ENCODE measurements around the gene CDX1. TPM values are rescaled to one million over a fixed set of nuclear protein-coding genes. Genes with fewer than 3 reads are reported as not detected.

CDX1 gene
- total RNA-seq, 1 experiment from 2014 or later = not detected

- H3K27ac Mint-ChIP-seq (ENCODE audit: low read depth, unreplicated experiment) = no peak overlapping the region
These were observed 21.7 kb downstream of the CDX1 start for GRCh38 chr5:150188146-150188842.

GRCh38 chr5:150189326-150189725 is 22.7 kb downstream of the CDX1 start:
- Mint-ChIP-seq H3K27ac (ENCODE audit: low read depth, unreplicated experiment) (no peak overlapping the region), H3K9me3 (ENCODE audit: unreplicated experiment) (no peaks in the 10 kb centered on the region), H3K36me3 (ENCODE audit: insufficient read depth, unreplicated experiment) (peaks cover under 1% of the 10 kb centered on the region), H3K4me1 (ENCODE audit: insufficient read depth, unreplicated experiment) (no peaks in the 10 kb centered on the region), H3K27me3 (ENCODE audit: insufficient read depth, unreplicated experiment) (peaks cover 41% of the 10 kb centered on the region), H3K4me3 (ENCODE audit: unreplicated experiment) (no peak overlapping the region)
- TF ChIP-seq CTCF (IDR thresholded peaks at IDR 0.05; ENCODE audit: unreplicated experiment) = no peak
- ChIA-PET CTCF (no interaction called here), POLR2A (no interaction called here)
- intact Hi-C loops (cut with micrococcal nuclease) = no loop called here
- DNase-seq (ENCODE audit: unreplicated experiment) = no peak
- BruUV-seq (replicated peaks) = no TSS peak

More at GRCh38 chr5:150188146-150188842, 21.7 kb downstream of the CDX1 start:
- H3K4me3 Mint-ChIP-seq (ENCODE audit: unreplicated experiment) = no peak overlapping the region
- H3K27me3 Mint-ChIP-seq (ENCODE audit: insufficient read depth, unreplicated experiment) = peaks cover 41% of the 10 kb centered on the region
- no peaks in the 10 kb centered on the region for H3K4me1 Mint-ChIP-seq (ENCODE audit: insufficient read depth, unreplicated experiment)
- intact Hi-C loops (cut with micrococcal nuclease) = no loop called here
- ChIA-PET POLR2A (no interaction called here), CTCF (interaction anchor here (0.6 to 1.4 kb wide), 3 partner anchors 12 to 43 kb away, joined by 4 read pairs; no protein-coding TSS in a partner anchor)
- DNase-seq (ENCODE audit: unreplicated experiment) = no peak
- BruUV-seq (replicated peaks) = no TSS peak
- TF ChIP-seq CTCF (IDR thresholded peaks at IDR 0.05; ENCODE audit: unreplicated experiment) = no peak
- H3K9me3 Mint-ChIP-seq (ENCODE audit: unreplicated experiment) = no peaks in the 10 kb centered on the region
- H3K36me3 Mint-ChIP-seq (ENCODE audit: insufficient read depth, unreplicated experiment) = no peaks in the 10 kb centered on the region

- TF ChIP-seq CTCF (IDR thresholded peaks at IDR 0.05; ENCODE audit: unreplicated experiment) = no peak
- BruUV-seq (replicated peaks) = no TSS peak
- Mint-ChIP-seq H3K27ac (ENCODE audit: low read depth, unreplicated experiment) (no peak within 1 kb of the TSS), H3K27me3 (ENCODE audit: insufficient read depth, unreplicated experiment) (peaks cover 41% of the 10 kb centered on the region), H3K36me3 (ENCODE audit: insufficient read depth, unreplicated experiment) (peaks cover 4% of the 10 kb centered on the region), H3K9me3 (ENCODE audit: unreplicated experiment) (no peaks in the 10 kb centered on the region), H3K4me1 (ENCODE audit: insufficient read depth, unreplicated experiment) (no peaks in the 10 kb centered on the region), H3K4me3 (ENCODE audit: unreplicated experiment) (no peak within 1 kb of the TSS)
- DNase-seq (ENCODE audit: unreplicated experiment) = no peak
- intact Hi-C loops (cut with micrococcal nuclease) = no loop called here
- ChIA-PET POLR2A (no interaction called here), CTCF (no interaction called here)
These were observed 23.3 kb downstream of the CDX1 start, which contains the start of gene SLC6A7 for GRCh38 chr5:150189728-150190502. SLC6A7 (plus strand) TSS chr5:150190062; CDS start chr5:150190328, 266 bp downstream.

GRCh38 chr5:150190503-150190979 is 24.0 kb downstream of the CDX1 start:
- peaks cover 4% of the 10 kb centered on the region for H3K36me3 Mint-ChIP-seq (ENCODE audit: insufficient read depth, unreplicated experiment)
- ChIA-PET POLR2A (no interaction called here), CTCF (interaction anchor here (0.6 kb wide), 1 partner anchor 156 kb away, joined by 3 read pairs; no protein-coding TSS in a partner anchor)
- no peak for DNase-seq (ENCODE audit: unreplicated experiment)
- intact Hi-C loops (cut with micrococcal nuclease) = no loop called here
- TF ChIP-seq CTCF (IDR thresholded peaks at IDR 0.05; ENCODE audit: unreplicated experiment) = no peak
- H3K27me3 Mint-ChIP-seq (ENCODE audit: insufficient read depth, unreplicated experiment) = peaks cover 41% of the 10 kb centered on the region
- no peaks in the 10 kb centered on the region for H3K4me1 Mint-ChIP-seq (ENCODE audit: insufficient read depth, unreplicated experiment)
- BruUV-seq (replicated peaks) = no TSS peak
- no peaks in the 10 kb centered on the region for H3K9me3 Mint-ChIP-seq (ENCODE audit: unreplicated experiment)
- no peak overlapping the region for H3K27ac Mint-ChIP-seq (ENCODE audit: low read depth, unreplicated experiment)
- H3K4me3 Mint-ChIP-seq (ENCODE audit: unreplicated experiment) = no peak overlapping the region

All from MCF 10A (cell line).